Testis (tissue), 3 donors: ENCODE measurements around the gene VDR. TPM values are rescaled to one million over a fixed set of nuclear protein-coding genes. Genes with fewer than 3 reads are reported as not detected.

Source experiments
- DNase-seq: peaks from one replicate; pipeline ENCODE4 v3.0.0-alpha.2; 2019
- H3K27ac ChIP-seq, 2 donors: fragments of 200-600 bp; sonication (generic); one replicate each; pipeline ENCODE4 v1.5.1; 2019
- H3K27me3 ChIP-seq: fragments of 200-600 bp; sonication (generic); one replicate; pipeline ENCODE4 v1.5.1; 2019
- H3K36me3 ChIP-seq: fragments of 200-600 bp; sonication (generic); one replicate; pipeline ENCODE4 v1.5.1; 2017; ENCODE audit warnings: low read depth; ENCODE audit errors: missing control alignments
- H3K4me1 ChIP-seq: fragments of 200-600 bp; sonication (generic); one replicate; pipeline ENCODE4 v1.5.1; 2019
- H3K4me3 ChIP-seq, 2 donors: fragments of 200-600 bp; sonication (generic); one replicate each; pipeline ENCODE4 v1.5.1; 2017 to 2019
- H3K9me3 ChIP-seq: fragments of 200-600 bp; sonication (generic); one replicate; pipeline ENCODE4 v1.5.1; 2017
- POLR2A ChIP-seq: fragments of 450-650 bp; IDR thresholded peaks from one replicate; pipeline ENCODE4 v1.6.1; 2017; ENCODE audit warnings: antibody characterized with exemption, mild to moderate bottlenecking, moderate library complexity
- WGBS, 2 donors: methylation state at CpG; one replicate each; pipeline ENCODE4 v1.1.5; 2018; 5-methylcytosine and 5-hydroxymethylcytosine counted together
- intact Hi-C: fragments of 100-400 bp; cut with DNase I; formaldehyde crosslinking; loops from one replicate; pipeline ENCODE4 v1.15.1; 2023; ENCODE audit warnings: low total_unique reads
- polyA plus RNA-seq: library from polyadenylated mRNA; stranded (reverse); fragments of 350-450 nt; fragmentation: Illumina TruSeq; extraction: RNeasy Lipid Tissue Mini Kit (QIAGEN cat#74804); gene quantifications from one replicate; pipeline ENCODE4 v1.2.3, GENCODE V29; 2014; ENCODE audit warnings: low read depth, low replicate concordance; ENCODE audit not compliant: insufficient read depth
- total RNA-seq, 2 donors: library from RNA; depleted of rRNA; stranded (reverse); fragments of >200 nt; gene quantifications; one replicate each; pipeline ENCODE4 v1.2.3, GENCODE V29; 2016
- TF ChIP-seq, protein P1 (sequence below), 3 experiments: fragments of 450-650 bp in 2 of 3; fragments of 200-600 bp in 1 of 3; sonication (generic) in 1 of 3; IDR thresholded peaks; one replicate each; pipeline ENCODE4 v1.5.1; 2016 to 2019; ENCODE audit warnings: antibody characterized with exemption in 3 of 3, mild to moderate bottlenecking in 2 of 3, moderate library complexity in 1 of 3

VDR gene
- total and polyA plus RNA-seq, 3 donors from 2014 or later = 1.4 to 3.7 (median 2.9) TPM

DNA sequence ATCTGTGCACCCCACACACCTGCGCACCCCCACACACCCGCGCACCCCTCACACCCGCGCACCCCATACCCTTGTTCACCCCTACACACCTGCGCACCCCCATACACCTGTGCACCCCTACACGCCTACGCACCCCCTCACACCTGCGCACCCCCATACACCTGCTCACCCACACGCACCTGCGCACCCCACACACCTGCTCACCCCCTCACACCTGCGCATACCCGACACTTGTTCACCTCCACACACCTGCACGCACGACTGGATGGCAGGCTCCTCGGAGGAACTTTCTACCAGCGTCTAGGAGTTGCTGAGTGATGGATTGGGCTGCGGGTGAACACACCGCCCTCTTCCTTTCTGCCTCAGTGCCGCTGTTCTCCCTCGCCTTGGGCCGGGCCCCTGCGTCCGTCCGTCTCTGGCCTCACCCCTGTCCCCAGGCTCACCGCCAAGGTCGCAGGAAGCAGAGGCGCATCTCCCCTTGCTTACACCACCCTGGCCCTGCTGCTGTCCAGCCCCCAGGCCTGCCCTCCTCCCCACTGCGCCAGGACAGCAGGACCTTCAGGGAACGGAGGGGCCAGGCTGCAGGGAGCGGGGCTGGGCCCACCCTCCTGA, 37.9 kb upstream of the VDR start:
- no peak for DNase-seq
- Histone ChIP-seq H3K4me1 (peaks cover 7% of the 10 kb centered on the region), H3K36me3 (no peaks in the 10 kb centered on the region), H3K27ac (no peak overlapping the region), H3K4me3 (no peak overlapping the region), H3K27me3 (no peaks in the 10 kb centered on the region), H3K9me3 (no peaks in the 10 kb centered on the region)
- intact Hi-C loops = no loop called here
- no peak for TF ChIP-seq POLR2A
- TF ChIP-seq, protein P1, sequence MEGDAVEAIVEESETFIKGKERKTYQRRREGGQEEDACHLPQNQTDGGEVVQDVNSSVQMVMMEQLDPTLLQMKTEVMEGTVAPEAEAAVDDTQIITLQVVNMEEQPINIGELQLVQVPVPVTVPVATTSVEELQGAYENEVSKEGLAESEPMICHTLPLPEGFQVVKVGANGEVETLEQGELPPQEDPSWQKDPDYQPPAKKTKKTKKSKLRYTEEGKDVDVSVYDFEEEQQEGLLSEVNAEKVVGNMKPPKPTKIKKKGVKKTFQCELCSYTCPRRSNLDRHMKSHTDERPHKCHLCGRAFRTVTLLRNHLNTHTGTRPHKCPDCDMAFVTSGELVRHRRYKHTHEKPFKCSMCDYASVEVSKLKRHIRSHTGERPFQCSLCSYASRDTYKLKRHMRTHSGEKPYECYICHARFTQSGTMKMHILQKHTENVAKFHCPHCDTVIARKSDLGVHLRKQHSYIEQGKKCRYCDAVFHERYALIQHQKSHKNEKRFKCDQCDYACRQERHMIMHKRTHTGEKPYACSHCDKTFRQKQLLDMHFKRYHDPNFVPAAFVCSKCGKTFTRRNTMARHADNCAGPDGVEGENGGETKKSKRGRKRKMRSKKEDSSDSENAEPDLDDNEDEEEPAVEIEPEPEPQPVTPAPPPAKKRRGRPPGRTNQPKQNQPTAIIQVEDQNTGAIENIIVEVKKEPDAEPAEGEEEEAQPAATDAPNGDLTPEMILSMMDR (IDR thresholded peaks at IDR 0.05) = no peak
- 38 to 58% methylated on average over 7 to 31 of the region's 31 CpGs for WGBS, 2 donors

DNA sequence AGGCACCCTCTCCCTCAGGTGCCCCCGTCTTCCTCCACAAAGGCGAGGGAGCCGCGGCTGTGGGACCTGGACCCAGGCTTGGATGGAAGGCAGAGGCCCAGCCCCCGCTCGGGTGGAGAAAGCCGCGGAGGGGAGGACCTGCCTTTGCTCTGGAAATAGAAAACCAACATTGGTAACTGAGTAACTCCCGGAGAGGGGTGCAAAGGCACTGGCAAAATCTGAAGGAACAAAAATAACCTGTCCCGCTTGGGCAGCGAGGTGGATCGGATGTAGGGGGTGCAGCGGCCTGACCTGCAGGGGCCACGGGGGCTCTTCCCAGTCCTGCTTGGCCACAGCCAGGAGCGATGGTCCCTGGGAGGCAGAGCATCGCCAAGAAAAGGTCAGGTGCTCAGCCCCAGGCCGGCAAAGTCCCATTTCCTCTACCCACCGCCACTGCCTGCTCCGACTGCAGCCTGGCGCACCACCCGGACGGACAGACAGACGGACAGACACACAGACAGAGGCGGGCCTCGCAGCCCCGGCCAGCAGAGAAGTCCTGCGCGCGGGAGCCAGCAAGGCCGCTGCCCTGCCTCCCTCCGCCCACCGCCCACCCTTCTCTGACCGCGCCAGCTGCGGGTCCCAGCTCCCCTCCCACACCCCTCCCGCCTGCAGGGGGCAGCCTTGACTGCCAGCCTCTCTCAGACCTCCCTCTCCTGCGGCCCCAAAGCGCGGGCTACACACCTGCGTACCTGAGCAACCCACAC, 37.2 kb upstream of the VDR start:
- no peak for DNase-seq
- intact Hi-C loops = no loop called here

DNA sequence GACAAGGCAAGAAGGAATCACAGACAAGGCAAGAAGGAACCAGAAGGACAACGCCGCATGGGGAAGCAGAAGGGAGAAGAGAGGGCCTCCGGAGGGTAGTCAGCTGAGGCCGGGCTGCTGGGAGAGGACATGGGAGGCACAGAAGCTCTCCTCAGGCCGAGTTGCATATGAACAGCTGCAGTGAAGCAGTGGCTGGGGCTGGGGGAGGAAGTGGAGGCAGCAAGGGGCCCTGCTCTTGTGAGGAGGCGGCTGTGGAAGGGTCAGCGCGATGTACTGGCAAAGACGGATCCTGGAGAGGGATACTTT, 36.6 kb upstream of the VDR start:
- intact Hi-C loops = no loop called here
- TF ChIP-seq, protein P1 (IDR thresholded peaks at IDR 0.05) = no peak
- TF ChIP-seq POLR2A = no peak
- no peak for DNase-seq
- Histone ChIP-seq H3K4me3 (no peak overlapping the region), H3K9me3 (no peaks in the 10 kb centered on the region), H3K27me3 (no peaks in the 10 kb centered on the region), H3K36me3 (no peaks in the 10 kb centered on the region), H3K4me1 (no peaks in the 10 kb centered on the region), H3K27ac (no peak overlapping the region)
- 59 to 72% methylated on average over 9 of the region's 9 CpGs for WGBS, 2 donors

More for the DNA sequence above, 37.2 kb upstream of the VDR start:
- TF ChIP-seq, protein P1 (IDR thresholded peaks at IDR 0.05) = no peak
- no peak for TF ChIP-seq POLR2A
- H3K27me3 ChIP-seq = no peaks in the 10 kb centered on the region
- H3K36me3 ChIP-seq = no peaks in the 10 kb centered on the region
- no peak overlapping the region for H3K4me3 ChIP-seq
- H3K9me3 ChIP-seq = no peaks in the 10 kb centered on the region
- H3K4me1 ChIP-seq = peaks cover 1% of the 10 kb centered on the region
- H3K27ac ChIP-seq = no peak overlapping the region
- WGBS, 2 donors = 14 to 30% methylated on average over 9 to 40 of the region's 40 CpGs

DNA sequence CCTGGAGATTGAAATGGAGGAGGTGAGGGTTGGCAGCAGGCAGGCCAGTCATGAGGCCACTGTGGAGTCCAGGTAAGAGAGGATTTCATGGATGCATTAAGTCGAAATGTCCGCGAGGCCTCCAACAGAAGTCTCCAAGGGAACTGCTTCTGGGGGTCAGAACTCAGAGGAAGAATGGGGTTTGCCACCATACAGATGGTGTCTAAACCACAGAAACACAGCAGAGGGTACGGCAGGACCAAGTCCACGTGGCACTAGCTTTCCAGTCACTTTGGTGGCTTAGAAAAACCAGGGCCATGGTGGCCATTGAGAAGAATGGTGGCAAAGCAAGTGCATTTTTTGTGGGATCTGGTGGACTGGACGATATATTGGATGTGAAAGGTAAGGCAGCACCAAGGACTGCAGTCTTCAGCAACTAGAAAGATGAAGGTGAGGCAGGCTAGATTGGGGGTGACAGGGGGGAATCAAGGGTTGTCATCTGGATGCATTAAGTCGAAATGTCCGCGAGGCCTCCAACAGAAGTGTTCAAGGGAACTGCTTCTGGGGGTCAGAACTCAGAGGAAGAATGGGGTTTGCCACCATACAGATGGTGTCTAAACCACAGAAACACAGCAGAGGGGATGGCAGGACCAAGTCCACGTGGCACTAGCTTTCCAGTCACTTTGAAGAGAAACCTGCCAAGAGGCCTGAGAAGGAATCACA, 36.1 kb upstream of the VDR start:
- Histone ChIP-seq H3K9me3 (no peaks in the 10 kb centered on the region), H3K27ac (no peak overlapping the region), H3K4me3 (no peak overlapping the region), H3K36me3 (no peaks in the 10 kb centered on the region), H3K4me1 (no peaks in the 10 kb centered on the region), H3K27me3 (no peaks in the 10 kb centered on the region)
- TF ChIP-seq POLR2A = no peak
- TF ChIP-seq, protein P1 (IDR thresholded peaks at IDR 0.05) = no peak
- intact Hi-C loops = no loop called here
- no peak for DNase-seq
- 93 to 95% methylated on average over 10 of the region's 10 CpGs for WGBS, 2 donors
